B cell (primary cell): ENCODE data around the gene THRA. TPM values are rescaled to one million over a fixed set of nuclear protein-coding genes. Genes with fewer than 3 reads are reported as not detected.
A peak's percentile ranks its signal among the peaks of the same experiment; 100 is the strongest.

Experiments used
- ATAC-seq: fragments of 200-7000 bp; cut with Tn5 transposase; one replicate; pipeline ENCODE4 v1.10.0; 2021; ENCODE audit warnings: low read depth, mild to moderate bottlenecking, moderate number of reproducible peaks, moderate library complexity
- CTCF ChIA-PET: fragments of 350-600 bp; sonication (Branson Sonifier 250); formaldehyde crosslinking; loops from one replicate; lab custom pipeline; 2021; ENCODE audit warnings: antibody characterized with exemption, inconsistent platforms; lab: Charles Lee
- POLR2A ChIA-PET: fragments of 350-600 bp; sonication (Branson Sonifier 250); formaldehyde crosslinking; loops from one replicate; lab custom pipeline; 2021; ENCODE audit warnings: antibody characterized with exemption; lab: Charles Lee
- DNase-seq: peaks from one replicate; pipeline ENCODE4 v3.0.0; 2013
- H2AFZ ChIP-seq: 2 replicates; pipeline ENCODE4 v1.6.1; 2012; ENCODE audit warnings: mild to moderate bottlenecking, low read depth, low read length; ENCODE audit not compliant: insufficient read depth, poor library complexity, severe bottlenecking
- H3K27ac ChIP-seq, 2 donors: 1 replicate in 1 of 2; 2 replicates in 1 of 2; pipeline ENCODE4 v1.5.1; 2012 to 2013; ENCODE audit warnings: low read length in 2 of 2, mild to moderate bottlenecking in 2 of 2, moderate library complexity in 1 of 2
- H3K27me3 ChIP-seq, 4 experiments: fragments of 200-600 bp in 1 of 4; sonication (generic) in 1 of 4; replicated peaks in 1 of 4; 1 replicate in 2 of 4; 2 replicates in 2 of 4; pipeline versions ENCODE4 v1.6.1 to v1.7.0; 2013 to 2016; ENCODE audit warnings: low read length in 3 of 4, mild to moderate bottlenecking in 2 of 4, mixed read lengths in 1 of 4, moderate library complexity in 1 of 4; ENCODE audit not compliant: insufficient read depth in 4 of 4, control insufficient read depth in 3 of 4; ENCODE audit errors: control extremely low read depth in 1 of 4
- H3K36me3 ChIP-seq, 2 experiments: replicated peaks in 1 of 2; 1 replicate in 1 of 2; 2 replicates in 1 of 2; pipeline versions ENCODE4 v1.6.1 to v1.7.1; 2013; ENCODE audit warnings: low read length in 1 of 2; ENCODE audit not compliant: insufficient read depth in 2 of 2, control insufficient read depth in 1 of 2; ENCODE audit errors: control extremely low read depth in 1 of 2, extremely low read depth in 1 of 2
- H3K4me1 ChIP-seq, 2 donors: fragments of 200-600 bp in 1 of 2; sonication (generic) in 1 of 2; 1 replicate in 1 of 2; 2 replicates in 1 of 2; pipeline versions ENCODE4 v1.5.1 to v1.6.1; 2013 to 2017; ENCODE audit warnings: low read length in 2 of 2; ENCODE audit not compliant: control insufficient read depth in 2 of 2, insufficient read depth in 2 of 2
- H3K4me2 ChIP-seq: replicated peaks from 2 replicates; pipeline ENCODE3; 2012; ENCODE audit warnings: mild to moderate bottlenecking, low read depth, low read length; ENCODE audit not compliant: poor library complexity, severe bottlenecking
- H3K4me3 ChIP-seq, 5 experiments: fragments of 200-600 bp in 1 of 5; sonication (generic) in 1 of 5; 1 replicate in 3 of 5; 2 replicates in 2 of 5; pipeline versions ENCODE4 v1.5.1 to v1.7.0; 2011 to 2016; ENCODE audit warnings: low read length in 4 of 5, mild to moderate bottlenecking in 4 of 5, low read depth in 2 of 5, control low read depth in 1 of 5, moderate library complexity in 1 of 5; ENCODE audit not compliant: insufficient read depth in 1 of 5; ENCODE audit errors: control extremely low read depth in 1 of 5, extremely low read depth in 1 of 5
- H3K79me2 ChIP-seq: fragments of 200-600 bp; sonication (generic); one replicate; pipeline ENCODE4 v1.6.0; 2016; ENCODE audit warnings: low read length; ENCODE audit not compliant: control insufficient read depth, insufficient read depth
- H3K9ac ChIP-seq: fragments of 200-600 bp; sonication (generic); 2 replicates; pipeline ENCODE4 v1.6.1; 2017; ENCODE audit warnings: mild to moderate bottlenecking, low read length, moderate library complexity
- H3K9me3 ChIP-seq, 3 donors: one replicate each; pipeline versions ENCODE4 v1.6.1 to v1.7.1; 2013; ENCODE audit warnings: low read length in 2 of 3; ENCODE audit not compliant: control insufficient read depth in 2 of 3, insufficient read depth in 1 of 3; ENCODE audit errors: control extremely low read depth in 1 of 3
- H4K20me1 ChIP-seq: 2 replicates; pipeline ENCODE4 v1.6.0; 2012; ENCODE audit warnings: mild to moderate bottlenecking, low read length; ENCODE audit not compliant: insufficient read depth, control insufficient read depth, poor library complexity, severe bottlenecking
- H3K27ac Mint-ChIP-seq: one replicate; pipeline ENCODE4 v1.8.0; 2021; ENCODE audit warnings: mixed read lengths
- H3K27me3 Mint-ChIP-seq: one replicate; pipeline ENCODE4 v1.8.0; 2021; ENCODE audit warnings: mixed read lengths
- H3K4me1 Mint-ChIP-seq: one replicate; pipeline ENCODE4 v1.8.0; 2021; ENCODE audit warnings: mixed read lengths
- H3K4me3 Mint-ChIP-seq: one replicate; pipeline ENCODE4 v1.8.0; 2021; ENCODE audit warnings: mixed read lengths
- H3K9me3 Mint-ChIP-seq: one replicate; pipeline ENCODE4 v1.8.0; 2022; ENCODE audit warnings: mixed read lengths; ENCODE audit not compliant: insufficient read depth
- CTCF ChIP-seq: fragments of 200-600 bp; IDR thresholded peaks from one replicate; pipeline ENCODE4 v1.8.0; 2022; ENCODE audit warnings: antibody characterized with exemption, mild to moderate bottlenecking
- EZH2 ChIP-seq: IDR thresholded peaks from 2 replicates; pipeline ENCODE4 v1.6.1; 2012; ENCODE audit warnings: borderline replicate concordance, low read depth, mild to moderate bottlenecking, moderate library complexity, low read length; ENCODE audit not compliant: insufficient read depth, poor library complexity, severe bottlenecking
- WGBS: methylation state at CpG from one replicate; pipeline ENCODE4 v1.1.5; 2013; ENCODE audit warnings: missing lambda C conversion rate; ENCODE audit not compliant: insufficient coverage; 5-methylcytosine and 5-hydroxymethylcytosine counted together
- intact Hi-C: fragments of 100-400 bp; cut with micrococcal nuclease; formaldehyde crosslinking; loops from one replicate; pipeline ENCODE4 v1.10.0; 2022
- polyA plus RNA-seq: library from polyadenylated mRNA; depleted of rRNA; stranded (reverse); fragments of >200 nt; gene quantifications from 2 replicates; pipeline ENCODE4 v1.2.3, GENCODE V29; 2012
- total RNA-seq, 2 donors: library from RNA; stranded (reverse); fragments of 120-200 nt in 1 of 2; gene quantifications; 1 replicate in 1 of 2; 2 replicates in 1 of 2; pipeline versions ENCODE4 v1.2.3 to v1.2.4, GENCODE V29; 2013 to 2022

The THRA gene
- total and polyA plus RNA-seq, 2 donors (not counting 1 experiment from before 2014, with no cell fraction given), result 8.0 to 17.1 TPM

- ChIA-PET POLR2A (interaction anchor here (0.6 to 3.5 kb wide), 6 partner anchors 8 to 445 kb away, joined by 4 to 56 read pairs (median 10); partner anchors contain the start of genes CASC3 and NR1D1), CTCF (interaction anchor here (0.7 to 5.1 kb wide), 7 partner anchors 9 to 97 kb away, joined by 3 to 70 read pairs (median 6); partner anchors contain the start of gene CASC3)
- ATAC-seq (peak; percentile 71), DNase-seq (peak; percentile 90)
- Histone ChIP-seq H3K4me1 (peaks cover 21 to 23% of the 10 kb centered on the region in 2 donors), H3K9ac (peak within 1 kb of the TSS; percentile 69), H3K9me3 (no peaks in the 10 kb centered on the region), H3K36me3 (no peaks in the 10 kb centered on the region), H3K79me2 (peaks cover 36% of the 10 kb centered on the region), H3K4me2 (peak within 1 kb of the TSS; percentile 99), H4K20me1 (peaks cover 4% of the 10 kb centered on the region), H3K27ac (peak within 1 kb of the TSS; percentile 55 to 79), H3K4me3 (peak within 1 kb of the TSS; percentile 50 to 81 (median 77)), H3K27me3 (no peaks in the 10 kb centered on the region), H2AFZ (peak within 1 kb of the TSS; percentile 94)
- intact Hi-C loops, result loop anchor here (1.0 kb wide), 2 partner anchors 8 to 19 kb away; partner anchors contain the start of gene CASC3
- H3K27me3 Mint-ChIP-seq, result no peaks in the 10 kb centered on the region
- H3K4me1 Mint-ChIP-seq, result peaks cover 32% of the 10 kb centered on the region
- H3K27ac Mint-ChIP-seq, result peak within 1 kb of the TSS; percentile 82
- H3K9me3 Mint-ChIP-seq, result no peaks in the 10 kb centered on the region
- H3K4me3 Mint-ChIP-seq, result peak within 1 kb of the TSS; percentile 86
- WGBS, result 1% methylated on average over 53 of the region's 82 CpGs
- TF ChIP-seq CTCF (no peak), EZH2 (no peak)
Observed at GRCh38 chr17:40121181-40122135, 58.7 kb downstream of the THRA start, which contains the start of gene MSL1. Gene MSL1, plus strand, starts transcription at chr17:40121971. Its CDS starts 642 bp downstream, at chr17:40122613.
